SK-N-MC (cell line): Measurements from ENCODE around the gene KCNT2.
"Not testable (repeated sequence)": the region's sequence is repeated elsewhere in the genome, so short reads cannot be mapped to it uniquely, and the experiment has no call there.

Experiments
- EZH2 ChIP-seq: fragments of 200-600 bp; sonication (generic); IDR thresholded peaks from one replicate; pipeline ENCODE4 v1.6.1; 2017; ENCODE audit warnings: antibody characterized with exemption
- FOXP2 ChIP-seq: optimal IDR thresholded peaks from 2 replicates; pipeline ENCODE3; 2011; ENCODE audit warnings: mild to moderate bottlenecking, moderate library complexity; ENCODE audit not compliant: insufficient read depth; ENCODE audit errors: extremely low read length, control extremely low read depth
- POLR2AphosphoS5 ChIP-seq: IDR thresholded peaks from 2 replicates; pipeline ENCODE4 v1.6.1; 2012; ENCODE audit warnings: mild to moderate bottlenecking, low read depth, low read length, borderline replicate concordance

DNA sequence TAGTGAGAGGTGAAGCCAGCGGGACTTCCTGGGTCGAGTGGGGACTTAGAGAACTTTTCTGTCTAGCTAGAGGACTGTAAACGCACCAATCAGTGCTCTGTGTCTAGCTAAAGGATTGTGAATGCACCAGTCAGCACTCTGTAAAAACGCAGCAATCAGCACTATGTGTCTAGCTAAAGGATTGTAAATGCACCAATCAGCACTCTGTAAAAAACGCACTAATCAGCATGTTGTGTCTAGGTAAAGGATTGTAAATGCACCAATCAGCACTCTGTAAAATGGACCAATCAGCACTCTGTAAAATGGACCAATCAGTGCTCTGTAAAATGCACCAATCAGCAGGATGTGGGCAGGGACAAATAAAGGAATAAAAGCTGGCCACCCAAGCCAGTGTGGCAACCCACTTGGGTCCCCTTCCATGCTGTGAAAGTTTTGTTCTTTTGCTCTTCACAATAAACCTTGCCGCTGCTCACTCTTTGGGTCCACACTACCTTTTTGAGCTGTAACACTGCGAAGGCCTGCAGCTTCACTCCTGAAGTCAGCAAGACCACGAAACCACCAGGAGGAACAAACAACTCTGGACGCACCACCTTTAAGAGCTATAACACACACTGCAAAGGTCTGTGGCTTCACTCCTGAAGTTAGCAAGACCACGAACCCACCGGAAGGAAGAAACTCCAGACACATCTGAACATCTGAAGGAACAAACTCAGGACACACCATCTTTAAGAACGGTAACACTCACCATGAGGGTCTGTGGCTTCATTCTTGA, 85.5 kb downstream of the KCNT2 start:
- not testable (repeated sequence) for TF ChIP-seq EZH2, POLR2AphosphoS5, FOXP2
